ENCODE data around the gene AFAP1. TPM values are rescaled to one million over a fixed set of nuclear protein-coding genes. Genes with fewer than 3 reads are reported as not detected.
A peak's percentile ranks its signal among the peaks of the same experiment; 100 is the strongest.

AFAP1 gene
- polyA plus RNA-seq, 3 donors: not detected

GRCh38 chr4:7900334-7900909 is 39.2 kb downstream of the AFAP1 start:
- Mint-ChIP-seq H3K27me3 (ENCODE audit: low read depth in 3 of 3) (peaks cover 19 to 37% (median 24%) of the 10 kb centered on the region in 3 donors), H3K27ac (no peak overlapping the region), H3K9me3 (peaks cover 0 to 3% (median 0%) of the 10 kb centered on the region in 7 donors), H3K36me3 (no peaks in the 10 kb centered on the region), H3K4me1 (no peaks in the 10 kb centered on the region), H3K4me3 (peak overlapping the region in 1 of 2 donors; percentile 35)
- Histone ChIP-seq H3K4me3 (replicated peaks in 1 of 3; ENCODE audit: low read depth in 2 of 3, low read length in 3 of 3) (no peak overlapping the region), H3K27me3 (ENCODE audit: control insufficient read depth in 2 of 2, insufficient read depth in 2 of 2, low read length in 2 of 2) (peaks cover 0 to 13% of the 10 kb centered on the region in 2 donors), H3K36me3 (replicated peaks in 1 of 2; ENCODE audit: control insufficient read depth in 1 of 2, insufficient read depth in 2 of 2, low read length in 2 of 2) (no peaks in the 10 kb centered on the region), H3K4me2 (replicated peaks; ENCODE audit: extremely low read depth, low read length, poor library complexity, severe bottlenecking) (no peak overlapping the region), H3K9ac (ENCODE audit: insufficient read depth, low read length, poor library complexity, severe bottlenecking) (no peak overlapping the region), H3K4me1 (ENCODE audit: control insufficient read depth in 1 of 2, insufficient read depth in 2 of 2, low read length in 2 of 2) (no peaks in the 10 kb centered on the region), H4K20me1 (ENCODE audit: insufficient read depth, low read length) (no peaks in the 10 kb centered on the region), H3K27ac (ENCODE audit: low read depth in 1 of 2, low read length in 2 of 2) (no peak overlapping the region), H3K79me2 (ENCODE audit: insufficient read depth, low read length) (no peaks in the 10 kb centered on the region), H2AFZ (ENCODE audit: insufficient read depth, low read depth, low read length, poor library complexity, severe bottlenecking) (no peak overlapping the region), H3K9me3 (replicated peaks in 1 of 2; ENCODE audit: control insufficient read depth in 1 of 2, insufficient read depth in 1 of 2, low read length in 2 of 2) (no peaks in the 10 kb centered on the region)
- intact Hi-C loops (cut with micrococcal nuclease): no loop called here
- no peak for TF ChIP-seq CTCF (IDR thresholded peaks at IDR 0.05)
- DNase-seq: no peak
- 64% methylated on average over 7 of the region's 9 CpGs for WGBS (ENCODE audit: insufficient coverage)

GRCh38 chr4:7899184-7899869 is 40.3 kb downstream of the AFAP1 start:
- intact Hi-C loops (cut with micrococcal nuclease): no loop called here
- H3K4me2 ChIP-seq (replicated peaks; ENCODE audit: extremely low read depth, low read length, poor library complexity, severe bottlenecking): no peak overlapping the region
- no peak for TF ChIP-seq CTCF (IDR thresholded peaks at IDR 0.05)
- H4K20me1 ChIP-seq (ENCODE audit: insufficient read depth, low read length): no peaks in the 10 kb centered on the region
- no peaks in the 10 kb centered on the region for H3K79me2 ChIP-seq (ENCODE audit: insufficient read depth, low read length)
- no peak overlapping the region for H2AFZ ChIP-seq (ENCODE audit: insufficient read depth, low read depth, low read length, poor library complexity, severe bottlenecking)
- peaks cover 0 to 3% (median 0%) of the 10 kb centered on the region in 7 donors for H3K9me3 Mint-ChIP-seq
- H3K27me3 ChIP-seq (ENCODE audit: control insufficient read depth in 2 of 2, insufficient read depth in 2 of 2, low read length in 2 of 2): peaks cover 0 to 10% of the 10 kb centered on the region in 2 donors
- no peak for DNase-seq
- no peak overlapping the region for H3K9ac ChIP-seq (ENCODE audit: insufficient read depth, low read length, poor library complexity, severe bottlenecking)
- peaks cover 18 to 33% (median 29%) of the 10 kb centered on the region in 3 donors for H3K27me3 Mint-ChIP-seq (ENCODE audit: low read depth in 3 of 3)
- no peaks in the 10 kb centered on the region for H3K9me3 ChIP-seq (replicated peaks in 1 of 2; ENCODE audit: control insufficient read depth in 1 of 2, insufficient read depth in 1 of 2, low read length in 2 of 2)
- H3K4me1 Mint-ChIP-seq: no peaks in the 10 kb centered on the region
- H3K36me3 ChIP-seq (replicated peaks in 1 of 2; ENCODE audit: control insufficient read depth in 1 of 2, insufficient read depth in 2 of 2, low read length in 2 of 2): no peaks in the 10 kb centered on the region
- H3K4me3 ChIP-seq (replicated peaks in 1 of 3; ENCODE audit: low read depth in 2 of 3, low read length in 3 of 3): no peak overlapping the region
- H3K4me1 ChIP-seq (ENCODE audit: control insufficient read depth in 1 of 2, insufficient read depth in 2 of 2, low read length in 2 of 2): no peaks in the 10 kb centered on the region
- no peaks in the 10 kb centered on the region for H3K36me3 Mint-ChIP-seq
- WGBS (ENCODE audit: insufficient coverage): 50% methylated on average over 2 of the region's 9 CpGs
- H3K4me3 Mint-ChIP-seq: no peak overlapping the region
- no peak overlapping the region for H3K27ac Mint-ChIP-seq
- no peak overlapping the region for H3K27ac ChIP-seq (ENCODE audit: low read depth in 1 of 2, low read length in 2 of 2)
